WERI-Rb-1 (cell line): Measurements from ENCODE around the gene ICAM1.
"Not testable (repeated sequence)": the region's sequence is repeated elsewhere in the genome, so short reads cannot be mapped to it uniquely, and the experiment has no call there.

Source experiments
- DNase-seq: peaks from one replicate; pipeline ENCODE4 v3.0.0-alpha.2; 2020
- H3K27ac ChIP-seq: fragments of 250-450 bp; sonication (Bioruptor Pico); 2 replicates; pipeline ENCODE4 v1.5.1; 2020; ENCODE audit warnings: mild to moderate bottlenecking, moderate library complexity
- H3K27me3 ChIP-seq: fragments of 250-450 bp; sonication (Bioruptor Pico); 2 replicates; pipeline ENCODE4 v1.5.1; 2021; ENCODE audit warnings: mild to moderate bottlenecking, low read depth, moderate library complexity; ENCODE audit not compliant: insufficient read depth, severe bottlenecking
- H3K36me3 ChIP-seq: fragments of 250-450 bp; sonication (Bioruptor Pico); 2 replicates; pipeline ENCODE4 v1.5.1; 2020; ENCODE audit warnings: mild to moderate bottlenecking, moderate library complexity
- H3K4me3 ChIP-seq: 2 replicates; pipeline ENCODE4 v1.5.1; 2011; ENCODE audit warnings: low read depth, mild to moderate bottlenecking, control low read depth, low read length
- H3K9me3 ChIP-seq: fragments of 250-450 bp; sonication (Bioruptor Pico); 2 replicates; pipeline ENCODE4 v1.5.1; 2021; ENCODE audit warnings: mild to moderate bottlenecking, moderate library complexity; ENCODE audit not compliant: severe bottlenecking
- CTCF ChIP-seq: IDR thresholded peaks from 2 replicates; pipeline ENCODE4 v1.5.1; 2011; ENCODE audit warnings: low read depth, mild to moderate bottlenecking, control low read depth, inconsistent platforms, low read length

Gene ICAM1

GRCh38 chr19:10277795-10278589, 7.1 kb downstream of the ICAM1 start:
- no peak overlapping the region for H3K4me3 ChIP-seq
- H3K36me3 ChIP-seq = no peaks in the 10 kb centered on the region
- DNase-seq = no peak
- no peak overlapping the region for H3K27ac ChIP-seq
- TF ChIP-seq CTCF = no peak
- H3K9me3 ChIP-seq = no peaks in the 10 kb centered on the region
- no peaks in the 10 kb centered on the region for H3K27me3 ChIP-seq

- Histone ChIP-seq H3K27ac (no peak overlapping the region), H3K36me3 (no peaks in the 10 kb centered on the region), H3K27me3 (no peaks in the 10 kb centered on the region)
These were observed 8.0 kb downstream of the ICAM1 start for GRCh38 chr19:10278935-10279334.

GRCh38 chr19:10279737-10280442, 9.0 kb downstream of the ICAM1 start:
- no peaks in the 10 kb centered on the region for H3K36me3 ChIP-seq
- H3K9me3 ChIP-seq = no peaks in the 10 kb centered on the region
- H3K27me3 ChIP-seq = no peaks in the 10 kb centered on the region
- H3K4me3 ChIP-seq = no peak overlapping the region
- no peak for TF ChIP-seq CTCF
- no peak overlapping the region for H3K27ac ChIP-seq
- no peak for DNase-seq

More at GRCh38 chr19:10278935-10279334, 8.0 kb downstream of the ICAM1 start:
- Histone ChIP-seq H3K9me3 (no peaks in the 10 kb centered on the region), H3K4me3 (no peak overlapping the region)
- no peak for DNase-seq
- TF ChIP-seq CTCF = no peak

- H3K9me3 ChIP-seq, DNase-seq, H3K27me3 ChIP-seq, H3K4me3 ChIP-seq, H3K36me3 ChIP-seq, H3K27ac ChIP-seq: not testable (repeated sequence)
These were observed 11.1 kb downstream of the ICAM1 start for GRCh38 chr19:10282043-10282442.

- H3K9me3 ChIP-seq = no peaks in the 10 kb centered on the region
- no peak for TF ChIP-seq CTCF
- H3K36me3 ChIP-seq = no peaks in the 10 kb centered on the region
- no peak overlapping the region for H3K27ac ChIP-seq
- H3K27me3 ChIP-seq = no peaks in the 10 kb centered on the region
- H3K4me3 ChIP-seq = no peak overlapping the region
- DNase-seq = no peak
These were observed 12.6 kb downstream of the ICAM1 start for GRCh38 chr19:10283301-10284064.
